GM12801 (cell line): ENCODE data around the gene ILRUN.

Experiments
- CTCF ChIP-seq: IDR thresholded peaks from one replicate; pipeline ENCODE4 v1.5.1; 2011; ENCODE audit warnings: control low read depth; ENCODE audit not compliant: insufficient read length; ENCODE audit errors: extremely low read depth

ILRUN gene

DNA sequence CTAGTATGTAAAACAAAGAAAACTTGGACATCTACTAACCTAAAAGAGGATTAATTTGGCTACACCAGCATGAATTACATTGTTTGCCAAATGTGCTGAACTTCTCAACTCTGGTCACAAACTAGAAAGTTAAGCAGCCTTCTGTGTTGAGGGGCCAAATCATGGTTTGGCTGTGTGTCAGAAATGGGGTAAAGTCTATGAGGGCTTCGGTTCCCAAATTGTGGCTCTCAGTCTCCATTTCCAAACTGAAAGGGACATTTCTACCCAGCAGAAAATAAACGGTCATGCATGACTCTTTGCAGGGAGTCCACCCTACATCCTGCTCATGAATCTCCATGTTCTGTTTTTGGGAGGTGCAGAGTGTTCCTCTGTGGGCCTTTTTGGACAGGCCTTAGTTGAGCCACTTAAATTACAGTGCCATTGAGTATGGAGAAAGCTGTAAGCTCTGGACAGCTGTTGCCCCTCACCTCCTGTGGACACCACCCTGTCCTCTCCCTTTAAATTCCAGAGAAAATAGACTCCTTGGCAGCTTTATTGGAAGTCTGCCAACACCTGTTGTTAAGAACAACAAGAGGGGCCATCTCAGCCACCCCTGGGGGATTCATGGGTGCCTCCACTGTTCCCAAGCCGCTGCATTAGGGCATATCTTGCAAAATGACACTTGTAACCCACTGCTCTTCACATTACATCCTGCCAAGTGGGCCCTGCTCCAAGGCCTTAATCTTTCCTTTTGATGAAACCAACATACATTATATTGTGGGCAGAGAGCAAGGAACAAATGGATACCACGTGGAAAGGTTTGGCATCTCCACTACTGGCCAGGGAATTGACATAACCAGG is 33.3 kb upstream of the ILRUN start:
- TF ChIP-seq CTCF, result no peak

GRCh38 chr6:34726055-34726454 is 29.5 kb upstream of the ILRUN start:
- TF ChIP-seq CTCF, result no peak

GRCh38 chr6:34723203-34723602 is 26.6 kb upstream of the ILRUN start:
- TF ChIP-seq CTCF, result no peak

GRCh38 chr6:34722451-34722850 is 25.9 kb upstream of the ILRUN start:
- TF ChIP-seq CTCF, result no peak

- TF ChIP-seq CTCF, result no peak
Measured at GRCh38 chr6:34718976-34719375, 22.4 kb upstream of the ILRUN start.

DNA sequence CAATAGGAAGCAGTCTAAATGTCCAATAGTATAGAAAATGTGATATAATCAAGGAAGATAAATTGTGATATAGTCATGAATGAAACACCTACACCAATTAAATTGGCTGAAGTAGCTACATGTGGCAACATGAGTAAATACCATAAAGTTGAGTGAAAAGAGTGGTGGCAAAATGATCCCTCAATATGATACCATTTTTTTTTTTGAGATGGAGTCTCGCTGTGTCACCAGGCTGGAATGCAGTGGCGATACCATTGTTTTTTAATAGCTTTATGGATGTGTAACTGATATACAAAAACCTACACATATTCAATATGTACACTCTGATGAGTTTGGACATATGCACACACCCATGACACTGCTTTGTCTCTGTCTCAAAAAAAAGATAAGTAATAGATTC is 20.9 kb upstream of the ILRUN start:
- TF ChIP-seq CTCF, result no peak

- TF ChIP-seq CTCF, result no peak
Measured at GRCh38 chr6:34714663-34715062, 18.1 kb upstream of the ILRUN start.

DNA sequence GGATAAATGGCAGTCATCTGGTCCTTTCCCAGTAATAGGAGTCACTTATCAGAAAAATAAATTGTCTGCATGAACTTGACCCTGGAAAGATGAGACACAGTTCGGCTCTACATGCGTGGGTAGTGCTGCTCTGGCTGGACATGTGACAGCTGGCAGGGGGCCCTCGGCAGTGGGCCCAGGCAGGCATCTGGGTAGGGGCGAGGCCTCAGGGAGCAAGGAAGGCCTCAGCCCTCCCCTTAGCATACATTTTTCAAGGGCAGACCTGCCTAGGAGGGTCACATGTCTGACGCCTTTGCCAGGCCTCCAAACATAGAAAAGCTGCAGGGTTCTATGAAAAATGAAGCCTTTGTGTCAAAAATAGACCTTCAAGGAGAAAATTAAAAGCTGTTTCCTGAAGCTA is 12.8 kb upstream of the ILRUN start:
- no peak for TF ChIP-seq CTCF
